ENCODE results near the gene MLH1.

The MLH1 gene

GRCh38 chr3:37029516-37030163 lies 36.3 kb downstream of the MLH1 start:
- DNase-seq (ENCODE audit: extremely low read depth, low read depth), result no peak
- TF ChIP-seq CTCF (IDR thresholded peaks at IDR 0.05; ENCODE audit: low read depth, low read length, missing control alignments), result no peak

GRCh38 chr3:37030588-37030987 lies 37.3 kb downstream of the MLH1 start:
- H3K4me3 ChIP-seq (replicated peaks; ENCODE audit: low read depth, low read length), result no peak overlapping the region
- DNase-seq (ENCODE audit: extremely low read depth, low read depth), result no peak
- TF ChIP-seq CTCF (IDR thresholded peaks at IDR 0.05; ENCODE audit: low read depth, low read length, missing control alignments), result no peak

More at GRCh38 chr3:37029516-37030163, 36.3 kb downstream of the MLH1 start:
- no peak overlapping the region for H3K4me3 ChIP-seq (replicated peaks; ENCODE audit: low read depth, low read length)

GRCh38 chr3:37031096-37031682 lies 37.9 kb downstream of the MLH1 start:
- DNase-seq (ENCODE audit: extremely low read depth, low read depth), result no peak
- TF ChIP-seq CTCF (IDR thresholded peaks at IDR 0.05; ENCODE audit: low read depth, low read length, missing control alignments), result no peak
- no peak overlapping the region for H3K4me3 ChIP-seq (replicated peaks; ENCODE audit: low read depth, low read length)

GRCh38 chr3:37032961-37033360 lies 39.6 kb downstream of the MLH1 start:
- no peak for DNase-seq (ENCODE audit: extremely low read depth, low read depth)
- TF ChIP-seq CTCF (IDR thresholded peaks at IDR 0.05; ENCODE audit: low read depth, low read length, missing control alignments), result no peak
- no peak overlapping the region for H3K4me3 ChIP-seq (replicated peaks; ENCODE audit: low read depth, low read length)

GRCh38 chr3:37037352-37037751 lies 44.0 kb downstream of the MLH1 start:
- TF ChIP-seq CTCF (IDR thresholded peaks at IDR 0.05; ENCODE audit: low read depth, low read length, missing control alignments), result no peak
- no peak overlapping the region for H3K4me3 ChIP-seq (replicated peaks; ENCODE audit: low read depth, low read length)
- no peak for DNase-seq (ENCODE audit: extremely low read depth, low read depth)

- DNase-seq (ENCODE audit: extremely low read depth, low read depth), result no peak
- no peak for TF ChIP-seq CTCF (IDR thresholded peaks at IDR 0.05; ENCODE audit: low read depth, low read length, missing control alignments)
- no peak overlapping the region for H3K4me3 ChIP-seq (replicated peaks; ENCODE audit: low read depth, low read length)
Measured at GRCh38 chr3:37039161-37039846, 46.0 kb downstream of the MLH1 start.
